Activated CD8-positive, alpha-beta memory T cell treated with anti-CD3 and anti-CD28 coated beads for 1 hour (primary cell): ENCODE results near the gene MORN5.

ENCODE experiments used
- DNase-seq, 2 donors: peaks; one replicate each; pipeline ENCODE4 v3.0.0-alpha.2; 2020; ENCODE audit warnings: low read depth in 1 of 2; ENCODE audit errors: extremely low read depth in 1 of 2

The MORN5 gene

DNA sequence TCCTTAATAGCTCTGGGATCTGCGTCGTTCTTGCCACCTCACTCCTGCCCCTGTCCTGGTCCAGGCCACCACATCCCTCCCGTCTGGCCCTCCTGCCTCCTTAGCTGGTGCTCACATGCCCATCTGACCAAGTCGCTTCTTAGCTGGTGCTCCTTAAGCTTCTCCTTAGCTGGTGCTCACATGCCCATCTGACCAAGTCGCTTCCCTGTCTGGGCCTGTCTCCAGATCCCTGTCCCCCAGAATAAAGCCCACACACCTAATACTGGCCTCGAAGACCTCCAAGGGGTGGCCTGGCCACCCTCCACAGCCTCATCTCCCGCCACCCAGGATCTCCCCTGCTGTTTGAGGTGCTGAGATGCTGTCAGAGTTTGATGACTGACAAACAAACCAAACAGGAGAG is 35.2 kb upstream of the MORN5 start:
- no peak for DNase-seq

DNA sequence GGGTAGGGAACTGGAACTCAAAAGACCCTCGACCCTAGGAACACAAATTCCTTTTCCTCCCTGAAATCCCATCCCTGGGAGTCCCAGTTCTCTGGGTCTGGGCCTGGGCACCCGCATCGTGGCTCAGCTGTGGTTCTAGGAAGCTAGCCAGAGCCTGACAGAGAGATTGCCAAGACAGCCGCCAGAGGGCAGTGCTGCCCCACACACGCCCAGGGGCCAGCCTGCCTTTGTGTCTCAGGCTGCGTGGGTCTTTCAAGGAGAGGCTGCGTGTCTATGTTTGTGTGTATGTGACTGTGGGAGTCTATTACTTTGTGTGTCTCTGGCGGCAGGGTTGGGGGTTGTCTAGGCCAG is 34.6 kb upstream of the MORN5 start:
- peak; percentile 32 to 67 for DNase-seq

DNA sequence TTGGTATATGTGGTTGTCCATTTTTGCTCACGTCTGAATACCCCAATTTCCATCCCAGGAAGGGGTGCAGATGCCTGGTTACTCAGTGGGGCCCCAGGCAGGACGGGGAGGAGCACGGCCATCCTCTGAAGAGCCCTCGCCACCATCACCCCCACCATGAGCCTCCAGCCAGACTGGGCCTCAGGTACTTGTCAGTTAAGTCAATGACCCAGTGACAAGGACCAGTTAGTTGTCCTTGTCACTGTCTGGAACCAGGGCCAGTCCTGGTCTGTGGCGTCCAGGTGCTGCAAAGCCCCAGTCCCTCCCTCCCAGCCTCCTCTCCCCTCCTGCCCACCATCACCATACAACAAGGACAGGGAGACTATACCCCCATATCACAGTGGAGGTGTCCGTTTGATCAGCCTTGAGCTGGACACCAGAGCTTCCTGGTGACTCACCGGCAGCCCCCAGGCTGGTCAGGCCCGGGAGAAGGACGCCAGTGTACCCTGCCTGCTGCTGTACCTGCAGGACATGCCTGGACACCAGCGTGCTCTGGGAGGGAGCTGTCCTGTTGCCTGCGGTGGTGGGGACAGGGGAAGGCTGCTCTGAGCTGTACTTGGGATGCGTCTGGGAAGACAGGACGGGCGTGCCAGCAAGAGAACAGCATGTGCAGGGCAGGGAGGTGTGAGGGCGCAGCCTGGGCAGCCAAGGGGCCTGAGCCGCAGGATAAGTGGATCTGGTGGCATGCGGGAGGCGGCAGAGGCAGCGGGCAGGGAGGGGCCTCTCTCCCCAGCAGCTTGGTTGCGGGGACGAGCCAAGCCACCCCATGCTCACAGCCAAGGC is 34.0 kb upstream of the MORN5 start:
- no peak for DNase-seq

DNA sequence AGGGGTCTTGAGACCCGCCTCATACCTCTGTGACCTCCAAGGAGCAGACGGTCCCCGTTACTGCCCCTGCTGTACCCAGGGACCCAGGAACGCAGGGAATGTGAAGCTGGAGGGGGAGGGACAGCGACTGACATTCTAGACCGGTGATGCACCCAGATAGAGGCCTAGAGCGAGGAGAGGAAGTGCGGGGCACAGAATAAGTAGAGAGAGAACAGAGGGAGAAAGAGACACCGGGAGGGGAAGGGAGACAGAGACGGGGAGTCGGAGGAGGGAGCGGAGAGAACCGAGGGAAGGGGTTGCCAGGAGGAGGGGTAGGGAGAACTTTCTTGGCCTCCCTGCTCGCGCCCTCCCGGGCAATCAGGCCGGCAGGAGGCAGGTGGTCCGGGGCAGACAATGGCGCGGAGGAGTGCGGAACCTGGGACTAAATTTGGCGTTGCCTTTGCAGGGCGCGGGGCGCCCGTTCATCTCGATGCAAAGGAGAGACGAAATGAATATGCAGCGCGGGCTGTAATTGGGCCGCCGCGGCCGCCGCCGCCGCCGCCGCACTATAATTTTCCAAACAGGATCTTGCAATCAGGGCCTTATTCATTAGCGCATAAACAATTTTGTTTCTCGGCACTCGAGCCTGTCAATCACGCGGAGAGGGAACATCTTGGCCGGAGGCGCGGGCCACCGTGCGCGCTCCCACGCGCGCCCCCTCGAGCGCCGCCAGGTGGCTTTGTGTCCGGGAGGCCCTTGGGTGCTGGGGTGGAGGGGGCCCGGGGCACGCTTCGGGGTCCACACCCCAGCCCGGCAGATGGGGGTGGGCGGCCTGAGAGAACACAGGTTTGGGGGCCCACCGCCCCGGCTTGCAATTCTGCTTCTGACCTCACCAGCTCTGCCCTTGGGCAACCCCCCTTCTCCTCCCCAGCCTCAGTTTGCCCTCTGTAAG is 33.1 kb upstream of the MORN5 start:
- DNase-seq: no peak

DNA sequence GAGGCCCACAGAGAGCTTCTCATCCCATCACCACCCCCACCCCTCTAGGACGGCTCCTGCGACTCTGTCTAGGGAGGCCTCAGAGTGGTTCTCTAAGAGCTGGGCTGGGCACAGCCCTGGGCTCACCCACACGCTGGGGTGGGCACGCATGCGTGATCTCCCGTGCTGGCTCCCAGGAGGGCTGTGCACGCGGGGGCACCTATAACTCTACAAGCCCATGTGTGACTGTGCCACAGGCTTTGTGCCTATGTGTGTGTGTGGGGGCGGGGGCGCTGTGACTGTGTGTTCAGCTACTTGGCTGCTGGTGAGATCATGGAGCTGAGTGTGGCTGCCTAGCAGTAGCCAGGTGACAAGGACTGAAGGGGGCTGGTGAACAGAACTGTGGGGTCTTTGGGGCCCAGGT is 32.3 kb upstream of the MORN5 start:
- DNase-seq: no peak

- no peak for DNase-seq
Observed at GRCh38 chr9:122128007-122128968, 31.4 kb upstream of the MORN5 start.

GRCh38 chr9:122128969-122129343 is 30.8 kb upstream of the MORN5 start:
- DNase-seq: no peak

GRCh38 chr9:122129969-122130368 is 29.7 kb upstream of the MORN5 start:
- DNase-seq: no peak

DNA sequence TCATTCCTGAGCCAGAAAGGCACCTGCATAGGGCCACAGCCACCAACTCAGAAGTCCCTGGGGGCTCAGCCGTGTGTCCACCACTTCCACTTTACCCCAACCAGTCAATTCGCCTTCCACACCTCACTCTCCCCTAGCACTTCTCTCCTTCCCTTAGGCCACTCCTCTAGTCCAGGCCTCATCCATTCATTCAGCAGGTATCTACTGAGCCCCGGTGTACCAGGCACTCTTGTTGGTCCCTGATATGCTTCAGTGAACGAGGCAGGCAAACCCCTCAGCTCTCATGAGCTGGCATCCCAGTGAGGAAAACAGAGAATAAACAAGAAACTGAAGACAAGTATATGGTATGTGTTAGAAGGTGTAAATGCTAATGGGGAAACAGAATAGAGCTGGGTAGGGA is 28.9 kb upstream of the MORN5 start:
- no peak for DNase-seq

DNA sequence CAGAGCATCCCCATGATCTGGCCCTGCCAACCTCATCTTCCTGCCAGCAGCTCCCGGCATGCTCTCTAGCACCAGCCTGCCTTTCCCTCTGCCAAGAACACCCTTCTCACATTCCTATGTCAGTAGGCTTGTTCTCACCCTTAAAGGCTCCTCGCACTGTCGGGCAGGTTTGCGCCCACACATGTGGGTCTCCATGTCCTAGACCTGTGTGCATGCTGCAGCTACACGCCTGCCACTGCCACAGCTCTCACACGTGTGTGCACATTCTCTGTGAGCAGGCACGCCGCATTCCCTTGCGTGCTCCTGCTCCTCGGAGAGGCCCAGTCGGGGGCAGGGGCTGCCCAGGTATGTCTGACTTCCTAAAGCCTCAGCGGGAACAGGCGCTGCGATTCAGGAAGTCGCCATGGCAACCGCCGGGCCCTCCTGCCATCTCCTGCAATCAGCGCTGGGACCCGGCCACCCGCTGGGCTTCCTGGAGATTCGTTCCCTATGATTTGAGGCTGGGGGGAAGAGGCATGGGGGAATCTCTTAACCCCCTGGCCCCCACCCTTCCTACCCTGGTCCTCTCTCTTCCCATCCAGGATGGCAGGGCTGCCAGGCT is 28.2 kb upstream of the MORN5 start:
- no peak for DNase-seq

- no peak for DNase-seq
Observed at GRCh38 chr9:122132539-122132938, 27.2 kb upstream of the MORN5 start.

GRCh38 chr9:122133263-122133983 is 26.3 kb upstream of the MORN5 start:
- DNase-seq: no peak

DNA sequence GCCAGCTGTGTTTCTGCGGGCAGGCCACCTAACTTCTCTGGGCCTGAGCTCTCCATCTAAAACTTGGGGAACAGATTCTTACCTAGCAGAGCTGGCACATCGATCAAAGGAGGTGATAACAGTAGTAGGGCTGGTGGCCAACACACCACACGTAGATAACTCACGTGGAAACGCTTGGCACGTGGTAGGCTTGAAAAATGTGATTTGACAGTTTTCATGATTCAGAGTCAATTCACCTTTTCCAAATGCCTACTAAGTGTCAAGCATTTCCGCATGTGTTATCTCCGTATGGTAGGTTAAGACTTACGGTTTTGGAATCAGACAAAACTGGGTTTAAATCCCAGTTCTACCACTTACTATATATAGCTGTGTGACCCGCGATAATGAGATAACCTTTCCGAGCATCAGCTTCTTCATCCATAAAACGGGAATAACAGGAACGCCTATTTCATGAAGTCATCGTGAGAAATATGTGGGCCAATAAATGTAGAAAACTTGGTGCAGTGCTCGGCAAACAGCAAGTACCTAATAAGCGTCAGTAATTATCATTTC is 25.6 kb upstream of the MORN5 start:
- DNase-seq: no peak

GRCh38 chr9:122134822-122135528 is 24.7 kb upstream of the MORN5 start:
- no peak for DNase-seq

DNA sequence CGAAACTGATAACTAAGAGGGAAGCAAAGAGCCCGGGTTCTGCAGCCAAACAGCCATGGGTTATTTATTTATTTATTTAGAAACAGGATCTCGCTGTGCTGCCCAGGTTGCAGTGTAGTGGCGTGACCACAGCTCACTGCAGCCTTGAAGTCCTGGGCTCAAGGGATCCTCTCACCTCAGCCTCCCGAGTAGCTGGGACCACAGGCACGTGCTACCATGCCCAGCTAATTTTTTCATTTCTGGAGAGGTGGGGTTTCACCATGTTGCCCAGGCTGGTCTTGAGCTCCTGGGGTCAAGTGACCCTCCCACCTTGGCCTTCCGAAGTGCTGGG is 24.2 kb upstream of the MORN5 start:
- no peak for DNase-seq

DNA sequence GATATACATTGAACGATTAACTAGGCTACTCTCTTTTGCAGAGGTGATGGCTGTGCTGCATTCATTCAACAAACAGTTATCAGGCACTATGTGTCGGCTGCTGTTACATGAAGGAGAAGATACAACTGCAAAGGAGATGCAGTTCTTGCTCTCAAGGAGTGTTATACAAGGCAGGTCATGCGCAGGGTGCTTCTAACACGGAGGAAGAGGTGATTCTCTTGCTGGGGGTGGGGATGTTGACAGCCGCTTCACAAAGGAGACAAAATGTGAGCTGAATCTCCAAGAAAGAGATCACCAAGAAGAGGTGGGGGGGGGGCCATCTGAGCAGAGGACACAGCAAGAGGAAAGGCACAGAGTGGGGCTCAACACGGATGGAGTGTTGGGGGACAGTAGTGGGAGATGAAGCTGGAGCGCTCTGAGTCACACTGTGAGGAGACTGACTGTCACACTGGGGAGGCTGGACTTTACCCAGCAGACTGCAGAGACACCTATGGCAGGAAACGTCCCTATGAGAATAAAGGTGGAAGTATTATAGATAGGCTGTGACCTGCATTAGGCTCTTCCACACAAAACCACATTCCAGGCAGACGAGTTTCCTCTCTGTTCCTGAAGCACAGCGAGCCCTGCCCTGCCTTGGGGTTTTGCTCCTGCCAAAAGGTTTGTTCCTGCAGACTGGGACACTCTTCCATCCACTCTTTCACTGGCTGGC is 21.0 kb upstream of the MORN5 start:
- DNase-seq: no peak

DNA sequence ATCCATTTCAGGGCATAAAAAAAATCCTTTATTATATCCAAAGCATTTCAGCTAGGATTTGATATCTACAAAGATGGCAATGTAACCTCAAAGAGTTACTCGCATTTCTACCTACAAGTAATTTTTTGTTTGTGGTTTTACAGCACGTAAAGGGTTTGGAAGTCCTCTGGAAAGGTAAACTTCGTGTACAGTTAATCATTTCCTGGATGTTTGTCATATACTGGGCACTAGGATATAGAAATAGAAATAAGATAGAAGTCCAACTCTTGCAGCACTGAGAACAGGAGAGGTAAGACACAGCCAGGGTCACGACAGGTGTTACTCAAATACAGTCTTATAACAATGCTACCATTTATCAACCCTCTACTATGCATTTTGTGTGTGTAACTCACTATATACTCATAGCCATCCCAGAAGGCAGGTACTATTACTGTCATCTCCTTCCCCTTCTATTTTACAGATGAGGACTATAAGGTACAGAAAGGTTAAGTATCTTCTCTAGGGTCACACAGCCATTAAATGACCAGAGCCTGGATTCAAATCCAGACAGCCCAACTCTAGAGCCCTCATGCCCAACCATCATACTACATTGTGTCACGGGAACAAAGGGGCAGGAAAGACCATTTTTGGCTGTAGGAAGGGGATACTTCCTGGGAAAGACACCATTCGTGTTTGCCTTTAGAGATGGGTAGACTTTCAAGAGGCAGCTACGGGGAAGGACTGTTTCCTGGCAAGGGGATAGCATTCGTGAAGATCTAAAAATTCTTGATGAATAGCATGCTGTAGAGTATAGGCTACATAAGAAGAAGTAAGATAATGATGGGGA is 19.1 kb upstream of the MORN5 start:
- DNase-seq: no peak

DNA sequence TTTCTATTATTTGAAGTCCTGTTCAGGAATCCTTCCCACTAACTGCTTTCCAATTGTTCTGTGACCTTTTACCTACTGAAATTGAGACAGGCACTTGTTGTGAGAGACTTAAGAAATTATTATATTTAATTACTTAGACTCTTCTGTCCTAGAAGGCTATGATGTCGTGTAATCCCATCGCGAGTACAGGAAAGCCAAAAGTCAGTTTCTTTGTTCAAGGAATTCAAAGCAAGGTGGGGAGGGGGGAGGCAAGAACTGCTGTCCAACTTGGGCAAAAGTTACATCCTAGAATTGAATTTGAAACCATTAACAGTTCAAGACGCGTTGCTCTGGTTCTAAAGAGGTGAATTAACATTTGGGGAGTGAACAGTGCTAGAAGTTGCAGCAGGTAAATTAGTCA is 18.0 kb upstream of the MORN5 start:
- no peak for DNase-seq
